IPS-NIHi11 (cell line): ENCODE results near the gene RNF130.
A peak's percentile ranks its signal among the peaks of the same experiment; 100 is the strongest.

Source experiments
- DNase-seq: peaks from one replicate; pipeline ENCODE4 v3.0.0; 2012; ENCODE audit warnings: mixed read lengths, low spot score

RNF130 gene

GRCh38 chr5:180071531-180072255, at the start of gene RNF130:
TSS of gene RNF130 (minus strand) at chr5:180071759. CDS start at chr5:180071702, 57 bp downstream.
- peak; percentile 97 for DNase-seq

- DNase-seq, result no peak
Observed at GRCh38 chr5:180120237-180121101, 48.9 kb upstream of the RNF130 start.

DNA sequence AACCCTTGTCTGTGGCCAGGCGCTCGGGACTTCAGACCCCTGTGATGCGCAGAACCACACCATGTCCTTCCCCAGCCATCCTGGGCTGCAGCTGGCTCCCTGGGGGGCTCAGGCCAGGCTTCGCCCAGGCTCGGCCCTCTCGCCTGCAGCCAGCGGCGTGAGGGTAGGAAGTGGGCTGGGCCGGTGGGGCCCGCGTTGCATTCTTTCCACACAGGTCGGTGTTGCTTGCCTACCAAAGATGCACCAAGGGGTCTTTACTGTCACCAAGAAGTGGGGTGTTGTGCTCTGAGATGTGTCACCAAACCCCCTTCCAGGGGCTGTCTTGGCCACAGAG, 48.3 kb upstream of the RNF130 start:
- DNase-seq, result no peak

- no peak for DNase-seq
Observed at GRCh38 chr5:180119031-180119902, 47.7 kb upstream of the RNF130 start.

- DNase-seq, result no peak
Observed at GRCh38 chr5:180118391-180118791, 46.8 kb upstream of the RNF130 start.

DNA sequence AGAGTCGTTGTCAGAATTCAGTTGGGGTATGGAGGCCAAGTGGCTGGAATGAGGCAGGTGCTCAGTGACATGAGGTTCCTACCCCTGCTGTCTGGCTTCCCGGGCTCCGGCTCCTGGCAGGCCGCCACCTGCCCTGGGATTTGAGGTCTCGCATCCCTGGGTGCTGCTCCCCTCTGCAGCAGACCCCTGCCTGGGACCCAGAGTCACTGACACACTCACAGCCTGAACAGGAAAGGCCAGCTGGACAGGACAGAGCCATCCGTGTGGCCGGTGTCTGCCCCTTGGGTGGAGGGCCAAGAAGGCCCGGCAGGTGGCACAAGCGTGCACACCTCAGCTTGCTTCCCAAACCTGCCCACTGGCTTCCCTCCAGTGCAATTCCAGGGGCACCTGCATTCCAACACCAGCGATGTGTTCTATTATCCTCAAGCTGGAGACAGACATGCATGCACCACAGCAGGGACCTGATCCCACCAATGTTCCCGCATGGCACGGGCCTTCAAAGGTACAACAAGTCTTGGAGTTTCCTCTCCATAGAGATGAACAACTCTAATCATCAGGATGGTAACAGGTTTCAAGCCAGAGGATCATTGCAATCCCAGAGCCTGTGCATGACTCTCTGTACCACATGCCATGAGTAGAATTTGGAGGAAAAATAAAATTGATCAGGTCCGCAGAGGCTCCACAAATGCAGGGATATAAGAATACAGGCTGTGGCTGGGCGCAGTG, 45.6 kb upstream of the RNF130 start:
- DNase-seq, result peak; percentile 72

DNA sequence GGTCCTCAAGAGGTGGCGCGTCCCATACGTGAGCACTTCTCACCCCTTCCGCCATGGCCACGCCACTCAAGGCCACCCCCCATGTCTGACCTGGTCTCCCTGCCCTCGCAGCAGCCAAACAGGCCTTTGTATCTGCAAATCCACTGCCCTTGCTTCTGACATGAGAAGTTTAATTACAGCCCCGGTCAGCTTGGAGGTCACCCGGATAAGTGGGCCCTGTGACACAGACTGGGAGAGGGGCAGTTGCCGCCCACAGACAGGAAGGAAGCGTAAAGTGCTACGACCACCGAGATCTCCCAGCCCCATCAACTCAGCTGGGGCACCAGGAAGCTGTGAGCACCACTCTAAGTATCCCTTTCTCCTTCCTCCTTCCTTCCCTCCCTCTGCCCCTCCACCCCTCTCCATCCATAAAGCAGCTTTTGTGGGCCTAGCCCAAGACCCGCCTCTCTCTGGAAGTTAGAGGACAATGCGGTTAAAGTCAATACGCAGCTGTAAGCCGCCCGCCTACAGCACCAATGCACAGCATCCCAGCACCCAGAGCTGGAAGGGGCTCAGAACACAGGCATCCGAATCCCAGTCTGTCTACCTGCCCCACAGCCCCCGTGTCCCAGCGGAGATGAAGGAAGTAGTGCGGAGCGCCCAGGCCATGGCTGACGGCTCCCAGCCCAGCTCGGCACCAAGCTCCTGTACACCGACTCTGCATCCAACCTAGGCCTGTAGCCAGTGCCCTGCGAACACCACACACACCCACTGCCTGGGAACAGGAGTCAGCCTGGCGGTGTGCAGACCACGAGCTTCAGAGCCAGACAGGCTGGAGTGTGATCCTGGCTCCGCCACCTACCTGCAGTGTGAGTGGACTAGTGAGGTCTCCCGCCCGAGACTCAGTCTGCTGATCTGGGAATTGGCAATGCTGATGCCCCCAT, 44.8 kb upstream of the RNF130 start:
- no peak for DNase-seq

- no peak for DNase-seq
Observed at GRCh38 chr5:180115326-180116076, 43.9 kb upstream of the RNF130 start.

DNA sequence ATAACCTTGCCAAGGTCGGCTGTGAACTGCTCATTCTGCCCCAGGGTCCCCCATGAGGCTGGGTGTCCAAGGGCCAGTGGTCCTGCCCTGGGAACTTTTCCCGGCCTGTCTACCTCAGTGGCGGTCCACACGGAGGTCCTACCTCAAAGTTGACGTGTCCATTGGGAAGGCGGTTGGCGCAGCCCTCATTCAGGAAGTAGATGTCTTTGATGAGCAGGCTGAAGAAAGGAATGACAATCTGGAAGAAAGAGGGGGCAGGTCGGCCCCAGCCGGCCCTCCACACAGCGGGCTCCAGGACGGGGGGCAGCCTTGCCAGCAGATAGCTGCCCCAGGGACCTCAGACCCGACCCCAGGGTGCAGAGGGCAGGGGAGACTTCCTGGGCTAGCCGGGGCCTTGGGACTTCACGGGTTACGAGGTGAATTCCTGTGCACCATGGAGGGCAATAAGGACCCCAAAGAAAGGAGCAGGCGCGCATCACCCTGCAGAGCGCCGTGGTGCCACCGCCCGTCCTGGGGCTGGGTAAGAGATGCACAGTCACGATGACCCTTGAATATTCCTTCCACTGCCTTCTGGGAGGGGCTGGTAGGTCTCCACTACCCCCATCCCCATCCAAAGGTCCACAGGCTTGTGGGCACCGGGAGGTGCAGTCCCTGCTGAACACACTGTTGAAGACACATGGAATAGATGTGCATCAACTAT, 42.9 kb upstream of the RNF130 start:
- DNase-seq, result no peak

- no peak for DNase-seq
Observed at GRCh38 chr5:180113660-180114303, 42.2 kb upstream of the RNF130 start.

DNA sequence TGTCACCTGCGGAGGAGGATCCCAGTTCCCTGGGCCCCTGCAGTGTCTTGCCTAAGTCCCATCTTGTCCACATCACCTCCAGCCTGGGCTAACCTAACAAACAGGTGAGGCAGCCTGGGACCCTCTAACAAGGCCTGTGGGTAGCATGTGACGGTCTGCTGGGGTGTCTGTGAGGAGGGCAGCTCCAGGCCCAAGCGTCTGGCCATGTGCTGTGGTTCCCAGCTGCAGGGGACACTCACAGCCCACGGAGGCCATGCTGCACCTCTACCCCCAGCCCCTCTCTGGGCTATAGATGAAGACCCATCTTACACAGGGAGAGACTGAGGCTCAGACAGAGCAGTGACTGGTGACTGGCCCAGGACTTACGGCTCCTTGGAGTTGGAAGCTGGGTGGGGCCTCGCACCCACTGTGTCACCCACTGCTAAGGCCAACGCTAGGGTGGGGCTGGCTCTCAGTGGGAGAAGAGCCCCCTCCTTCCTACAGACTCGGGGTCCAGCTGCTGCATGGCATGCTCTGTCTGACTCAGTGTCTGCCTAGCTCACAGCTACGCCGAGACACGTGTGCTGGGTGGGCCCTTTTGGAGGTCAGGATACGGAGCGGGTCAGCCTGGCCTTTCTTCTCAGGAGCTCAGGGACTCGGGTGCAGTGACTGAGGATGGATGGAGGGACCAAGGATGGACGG, 40.8 kb upstream of the RNF130 start:
- no peak for DNase-seq

DNA sequence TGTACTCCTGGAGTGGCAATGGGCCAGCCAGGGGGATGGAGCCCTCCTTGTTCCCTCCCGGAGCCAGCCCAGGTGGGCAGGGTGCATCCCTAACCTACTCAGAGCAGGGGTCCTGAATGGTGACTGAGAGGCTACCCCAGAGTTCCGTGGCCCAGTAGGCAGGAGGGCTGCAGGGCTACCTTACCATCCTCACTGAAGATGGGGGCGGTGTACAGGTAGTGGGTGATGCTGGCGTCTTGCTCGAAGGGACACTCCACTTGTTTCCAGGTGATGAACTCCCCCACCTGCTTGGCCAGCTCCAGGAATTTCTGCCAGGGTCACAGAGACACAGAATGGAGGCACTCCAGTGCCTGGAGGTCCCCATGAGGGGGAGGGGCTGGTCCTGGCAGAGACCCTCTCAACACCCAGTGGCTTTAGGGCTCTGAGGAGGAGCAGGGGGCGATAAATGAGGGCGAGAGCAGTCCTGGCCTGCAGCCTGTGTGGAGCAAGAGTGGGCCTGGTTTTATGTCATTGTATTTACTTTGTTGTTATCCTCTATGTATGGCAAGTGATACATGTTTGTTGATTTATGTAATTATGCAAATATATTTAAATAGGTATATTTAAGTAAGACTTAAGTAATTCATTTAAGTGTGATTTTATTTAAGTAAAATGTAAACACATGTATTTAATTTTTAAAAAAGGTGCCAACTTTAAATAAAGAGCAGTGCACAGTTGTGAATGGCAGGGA, 39.9 kb upstream of the RNF130 start:
- DNase-seq, result no peak

GRCh38 chr5:180109920-180110319, 38.4 kb upstream of the RNF130 start:
- no peak for DNase-seq

DNA sequence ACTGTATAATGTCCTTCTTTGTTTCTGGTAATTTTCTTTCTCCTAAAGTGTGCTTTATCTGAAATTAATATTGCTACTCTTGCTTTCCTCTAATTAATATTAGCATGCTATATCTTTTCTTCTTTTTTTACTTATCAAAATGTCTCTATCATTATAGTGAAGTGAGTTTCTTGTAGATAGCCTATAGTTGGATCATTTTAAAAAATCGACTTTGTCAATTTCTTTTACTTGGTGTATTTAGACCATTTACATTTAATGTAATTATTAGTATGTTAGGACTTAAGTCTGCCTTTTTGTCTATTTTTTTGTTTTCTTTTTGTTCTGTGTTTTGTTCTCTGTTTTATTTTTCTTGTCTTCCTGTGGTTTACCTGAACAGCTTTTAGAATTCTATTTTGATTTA, 35.4 kb upstream of the RNF130 start:
- no peak for DNase-seq

- no peak for DNase-seq
Observed at GRCh38 chr5:180105827-180106312, 34.3 kb upstream of the RNF130 start.

DNA sequence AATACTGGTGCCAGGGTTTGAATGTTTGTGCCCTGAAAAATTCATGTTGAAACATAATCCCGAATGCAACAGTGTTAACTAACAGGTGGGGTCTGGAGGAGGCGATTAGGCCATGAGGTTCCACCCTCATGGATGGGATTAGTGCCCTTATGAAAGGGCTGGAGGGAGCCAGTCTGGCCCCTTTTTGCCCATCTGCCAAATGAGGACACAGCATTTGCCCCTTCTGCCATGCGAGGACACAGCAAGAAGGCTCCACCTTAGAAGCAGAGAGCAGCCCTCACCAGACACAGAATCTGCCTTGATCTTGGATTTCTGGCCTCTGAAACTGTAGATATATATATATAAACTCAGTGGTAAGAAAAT, 32.6 kb upstream of the RNF130 start:
- no peak for DNase-seq

DNA sequence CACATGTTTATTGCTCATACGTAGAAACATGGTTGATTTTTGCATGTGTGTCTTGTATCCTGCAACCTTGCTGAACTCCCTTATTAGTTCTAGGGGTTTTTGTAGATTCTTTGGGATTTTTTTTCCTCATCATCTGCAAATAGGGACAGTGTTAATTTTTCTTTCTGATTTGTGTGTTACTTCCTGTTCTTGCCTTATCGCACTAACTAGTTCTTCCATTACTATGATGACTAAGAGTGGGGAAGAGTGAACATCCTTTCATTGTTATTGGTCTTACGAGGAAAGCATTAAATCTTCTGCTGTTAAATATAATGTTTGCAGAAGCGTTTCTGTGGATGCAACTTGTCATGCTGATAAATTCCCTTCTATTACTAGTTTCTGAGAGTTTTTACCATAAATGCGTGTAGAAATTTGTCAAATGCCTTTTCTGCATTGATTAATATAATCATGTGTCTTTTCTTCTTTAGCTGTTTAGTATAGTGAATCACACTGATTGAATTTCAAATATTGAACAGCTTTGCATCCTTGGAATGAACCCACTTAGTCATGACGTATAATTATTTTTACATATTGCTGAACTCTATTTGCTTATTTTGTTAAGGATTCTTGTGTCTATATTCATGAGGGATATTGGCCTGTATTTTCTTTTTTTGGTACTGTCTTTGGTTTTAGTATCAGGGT, 32.1 kb upstream of the RNF130 start:
- no peak for DNase-seq
